K562 (cell line): ENCODE measurements around the gene SLC27A4. TPM values are rescaled to one million over a fixed set of nuclear protein-coding genes. Genes with fewer than 3 reads are reported as not detected.

ENCODE experiments used
- HMG20A ChIP-seq: fragments of 450-650 bp; formaldehyde crosslinking; conservative IDR thresholded peaks from 2 replicates; pipeline ENCODE4 v1.4.0; 2020; ENCODE audit warnings: mild to moderate bottlenecking, mixed read lengths
- KHSRP ChIP-seq: fragments of 450-650 bp; IDR thresholded peaks from 2 replicates; pipeline ENCODE4 v1.6.1; 2017
- KLF6 ChIP-seq: fragments of 250-450 bp; sonication (Bioruptor Pico); IDR thresholded peaks from 2 replicates; pipeline ENCODE4 v1.4.0; 2020; ENCODE audit warnings: mild to moderate bottlenecking, moderate library complexity, borderline replicate concordance
- MNT ChIP-seq, 2 experiments: fragments of 450-650 bp; conservative IDR thresholded peaks; 2 replicates each; pipeline ENCODE4 v1.6.1; 2017; ENCODE audit warnings: mild to moderate bottlenecking in 2 of 2, moderate library complexity in 2 of 2
- PHF8 ChIP-seq: fragments of 200-600 bp; sonication (generic); IDR thresholded peaks from 2 replicates; pipeline ENCODE4 v1.6.1; 2012; ENCODE audit warnings: mixed run types, mild to moderate bottlenecking, inconsistent platforms, low read length, moderate library complexity, borderline replicate concordance
- ZFP30 ChIP-seq: fragments of 250-450 bp; sonication (Bioruptor Pico); IDR thresholded peaks from 2 replicates; pipeline ENCODE4 v1.8.0; 2022; ENCODE audit warnings: moderate library complexity, mild to moderate bottlenecking, inconsistent platforms, borderline replicate concordance
- ZNF324 ChIP-seq: fragments of 250-450 bp; sonication (Bioruptor Pico); IDR thresholded peaks from 2 replicates; pipeline ENCODE4 v1.4.0; 2020; ENCODE audit warnings: mild to moderate bottlenecking
- polyA plus RNA-seq, 8 experiments: library from polyadenylated mRNA; depleted of rRNA in 4 of 8; stranded (reverse) in 5 of 8; unstranded in 3 of 8; fragments of >200 nt; fragmentation: Nextera tagmentation in 2 of 8; fragmentation: Illumina TruSeq in 1 of 8; extraction: Ambion mirVana in 2 of 8; extraction: Trizol in 1 of 8; gene quantifications; 2 replicates each; pipeline versions ENCODE4 v1.2.1 to v1.2.3, GENCODE V29; 2011 to 2014; ENCODE audit warnings: inconsistent platforms in 1 of 8, missing spikeins in 1 of 8
- total RNA-seq, 7 experiments: library from RNA; depleted of rRNA in 6 of 7; stranded (reverse); fragments of >200 nt in 6 of 7; fragmentation: Illumina TruSeq in 2 of 7; extraction: Trizol in 2 of 7; gene quantifications; 2 replicates each; pipeline versions ENCODE4 v1.2.1 to v1.2.3, GENCODE V29; 2011 to 2021; ENCODE audit warnings: low replicate concordance in 1 of 7
- TF ChIP-seq, protein P1 (sequence below), 2 experiments: fragments of 150-350 bp in 1 of 2; IDR thresholded peaks; 2 replicates each; pipeline ENCODE4 v1.6.1; 2012 to 2016; ENCODE audit warnings: low read depth in 2 of 2, low read length in 2 of 2, mild to moderate bottlenecking in 1 of 2, moderate library complexity in 1 of 2
- TF ChIP-seq, protein P2 (sequence below): fragments of 250-450 bp; sonication (Bioruptor Pico); IDR thresholded peaks from 2 replicates; pipeline ENCODE4 v1.4.0; 2020; ENCODE audit warnings: mild to moderate bottlenecking, moderate library complexity
- TF ChIP-seq, protein P3 (sequence below): fragments of 250-450 bp; sonication (Bioruptor Pico); IDR thresholded peaks from 2 replicates; pipeline ENCODE4 v1.4.0; 2020; ENCODE audit warnings: mild to moderate bottlenecking, moderate library complexity, borderline replicate concordance
- TF ChIP-seq, protein P4 (sequence below): fragments of 250-450 bp; sonication (Bioruptor Pico); IDR thresholded peaks from 2 replicates; pipeline ENCODE4 v1.9.0; 2021; ENCODE audit warnings: mild to moderate bottlenecking, inconsistent platforms

SLC27A4 gene
- total and polyA plus RNA-seq, 9 of the 15 experiments (the other 6 are each of a cell fraction or from before 2014, with no cell fraction given) = 0.25 to 35.7 (median 14.0) TPM

DNA sequence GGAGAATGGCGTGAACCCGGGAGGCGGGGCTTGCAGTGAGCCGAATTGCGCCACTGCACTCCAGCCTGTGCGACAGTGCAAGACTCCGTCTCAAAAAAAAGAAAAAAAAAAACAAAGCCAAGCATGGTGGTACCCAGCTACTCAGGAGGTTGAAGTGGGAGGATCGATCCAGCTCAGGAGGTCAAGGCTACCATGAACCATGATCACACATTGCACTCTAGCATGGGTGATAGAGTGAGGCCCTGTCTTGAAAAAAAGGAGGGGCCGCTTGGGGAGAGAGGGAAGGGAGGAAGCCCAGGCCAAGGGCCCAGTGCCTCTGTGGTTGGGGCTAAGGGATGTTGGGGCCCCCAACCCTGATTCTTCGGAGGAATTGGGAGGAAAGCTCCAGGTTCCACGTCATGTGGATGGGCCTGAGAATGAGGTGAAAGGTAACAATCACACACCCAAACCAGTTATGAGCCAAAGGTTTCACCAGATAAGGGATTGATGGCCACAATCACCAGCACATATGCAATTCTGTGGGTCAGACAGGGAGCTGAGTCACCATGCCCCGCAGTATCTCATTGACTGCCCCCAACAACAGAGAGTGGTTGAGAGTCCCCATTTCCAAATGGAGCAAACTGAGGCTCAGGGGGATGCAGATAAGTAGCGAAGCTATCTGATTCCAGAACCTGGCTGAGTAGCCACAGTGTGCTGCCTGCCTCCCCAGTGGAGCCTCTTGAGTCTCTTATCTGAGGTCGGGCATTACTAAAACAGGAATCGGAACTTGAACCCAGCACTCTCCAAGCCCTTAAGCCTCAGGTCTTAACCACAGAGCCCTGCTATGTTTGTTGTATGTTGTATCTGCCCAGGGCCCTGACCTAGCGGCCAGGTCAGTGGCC is 43.7 kb upstream of the SLC27A4 start (continued):
- TF ChIP-seq, protein P1, sequence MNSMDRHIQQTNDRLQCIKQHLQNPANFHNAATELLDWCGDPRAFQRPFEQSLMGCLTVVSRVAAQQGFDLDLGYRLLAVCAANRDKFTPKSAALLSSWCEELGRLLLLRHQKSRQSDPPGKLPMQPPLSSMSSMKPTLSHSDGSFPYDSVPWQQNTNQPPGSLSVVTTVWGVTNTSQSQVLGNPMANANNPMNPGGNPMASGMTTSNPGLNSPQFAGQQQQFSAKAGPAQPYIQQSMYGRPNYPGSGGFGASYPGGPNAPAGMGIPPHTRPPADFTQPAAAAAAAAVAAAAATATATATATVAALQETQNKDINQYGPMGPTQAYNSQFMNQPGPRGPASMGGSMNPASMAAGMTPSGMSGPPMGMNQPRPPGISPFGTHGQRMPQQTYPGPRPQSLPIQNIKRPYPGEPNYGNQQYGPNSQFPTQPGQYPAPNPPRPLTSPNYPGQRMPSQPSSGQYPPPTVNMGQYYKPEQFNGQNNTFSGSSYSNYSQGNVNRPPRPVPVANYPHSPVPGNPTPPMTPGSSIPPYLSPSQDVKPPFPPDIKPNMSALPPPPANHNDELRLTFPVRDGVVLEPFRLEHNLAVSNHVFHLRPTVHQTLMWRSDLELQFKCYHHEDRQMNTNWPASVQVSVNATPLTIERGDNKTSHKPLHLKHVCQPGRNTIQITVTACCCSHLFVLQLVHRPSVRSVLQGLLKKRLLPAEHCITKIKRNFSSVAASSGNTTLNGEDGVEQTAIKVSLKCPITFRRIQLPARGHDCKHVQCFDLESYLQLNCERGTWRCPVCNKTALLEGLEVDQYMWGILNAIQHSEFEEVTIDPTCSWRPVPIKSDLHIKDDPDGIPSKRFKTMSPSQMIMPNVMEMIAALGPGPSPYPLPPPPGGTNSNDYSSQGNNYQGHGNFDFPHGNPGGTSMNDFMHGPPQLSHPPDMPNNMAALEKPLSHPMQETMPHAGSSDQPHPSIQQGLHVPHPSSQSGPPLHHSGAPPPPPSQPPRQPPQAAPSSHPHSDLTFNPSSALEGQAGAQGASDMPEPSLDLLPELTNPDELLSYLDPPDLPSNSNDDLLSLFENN (IDR thresholded peaks at IDR 0.05; ENCODE audit: low read depth in 2 of 2, low read length in 2 of 2) = peak in 1 of 2 experiments; percentile 8; a peak in 1 of 4 replicates
- TF ChIP-seq KLF6 (CRISPR knock-in tag) (no peak), HMG20A (CRISPR knock-in tag) (no peak), ZNF324 (CRISPR knock-in tag) (no peak), ZFP30 (CRISPR knock-in tag) (no peak), PHF8 (peak; percentile 28; the same call in 1 of the 2 replicates), MNT (conservative IDR thresholded peaks at IDR 0.05) (no peak), KHSRP (no peak)
- TF ChIP-seq, protein P2, sequence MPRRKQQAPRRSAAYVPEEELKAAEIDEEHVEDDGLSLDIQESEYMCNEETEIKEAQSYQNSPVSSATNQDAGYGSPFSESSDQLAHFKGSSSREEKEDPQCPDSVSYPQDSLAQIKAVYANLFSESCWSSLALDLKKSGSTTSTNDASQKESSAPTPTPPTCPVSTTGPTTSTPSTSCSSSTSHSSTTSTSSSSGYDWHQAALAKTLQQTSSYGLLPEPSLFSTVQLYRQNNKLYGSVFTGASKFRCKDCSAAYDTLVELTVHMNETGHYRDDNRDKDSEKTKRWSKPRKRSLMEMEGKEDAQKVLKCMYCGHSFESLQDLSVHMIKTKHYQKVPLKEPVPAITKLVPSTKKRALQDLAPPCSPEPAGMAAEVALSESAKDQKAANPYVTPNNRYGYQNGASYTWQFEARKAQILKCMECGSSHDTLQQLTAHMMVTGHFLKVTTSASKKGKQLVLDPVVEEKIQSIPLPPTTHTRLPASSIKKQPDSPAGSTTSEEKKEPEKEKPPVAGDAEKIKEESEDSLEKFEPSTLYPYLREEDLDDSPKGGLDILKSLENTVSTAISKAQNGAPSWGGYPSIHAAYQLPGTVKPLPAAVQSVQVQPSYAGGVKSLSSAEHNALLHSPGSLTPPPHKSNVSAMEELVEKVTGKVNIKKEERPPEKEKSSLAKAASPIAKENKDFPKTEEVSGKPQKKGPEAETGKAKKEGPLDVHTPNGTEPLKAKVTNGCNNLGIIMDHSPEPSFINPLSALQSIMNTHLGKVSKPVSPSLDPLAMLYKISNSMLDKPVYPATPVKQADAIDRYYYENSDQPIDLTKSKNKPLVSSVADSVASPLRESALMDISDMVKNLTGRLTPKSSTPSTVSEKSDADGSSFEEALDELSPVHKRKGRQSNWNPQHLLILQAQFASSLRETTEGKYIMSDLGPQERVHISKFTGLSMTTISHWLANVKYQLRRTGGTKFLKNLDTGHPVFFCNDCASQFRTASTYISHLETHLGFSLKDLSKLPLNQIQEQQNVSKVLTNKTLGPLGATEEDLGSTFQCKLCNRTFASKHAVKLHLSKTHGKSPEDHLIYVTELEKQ = no peak
- TF ChIP-seq, protein P3, sequence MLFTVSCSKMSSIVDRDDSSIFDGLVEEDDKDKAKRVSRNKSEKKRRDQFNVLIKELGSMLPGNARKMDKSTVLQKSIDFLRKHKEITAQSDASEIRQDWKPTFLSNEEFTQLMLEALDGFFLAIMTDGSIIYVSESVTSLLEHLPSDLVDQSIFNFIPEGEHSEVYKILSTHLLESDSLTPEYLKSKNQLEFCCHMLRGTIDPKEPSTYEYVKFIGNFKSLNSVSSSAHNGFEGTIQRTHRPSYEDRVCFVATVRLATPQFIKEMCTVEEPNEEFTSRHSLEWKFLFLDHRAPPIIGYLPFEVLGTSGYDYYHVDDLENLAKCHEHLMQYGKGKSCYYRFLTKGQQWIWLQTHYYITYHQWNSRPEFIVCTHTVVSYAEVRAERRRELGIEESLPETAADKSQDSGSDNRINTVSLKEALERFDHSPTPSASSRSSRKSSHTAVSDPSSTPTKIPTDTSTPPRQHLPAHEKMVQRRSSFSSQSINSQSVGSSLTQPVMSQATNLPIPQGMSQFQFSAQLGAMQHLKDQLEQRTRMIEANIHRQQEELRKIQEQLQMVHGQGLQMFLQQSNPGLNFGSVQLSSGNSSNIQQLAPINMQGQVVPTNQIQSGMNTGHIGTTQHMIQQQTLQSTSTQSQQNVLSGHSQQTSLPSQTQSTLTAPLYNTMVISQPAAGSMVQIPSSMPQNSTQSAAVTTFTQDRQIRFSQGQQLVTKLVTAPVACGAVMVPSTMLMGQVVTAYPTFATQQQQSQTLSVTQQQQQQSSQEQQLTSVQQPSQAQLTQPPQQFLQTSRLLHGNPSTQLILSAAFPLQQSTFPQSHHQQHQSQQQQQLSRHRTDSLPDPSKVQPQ (CRISPR knock-in tag) = 0 out of 2 replicates have a peak, but pooled peaks have one; percentile 67
- TF ChIP-seq, protein P4, sequence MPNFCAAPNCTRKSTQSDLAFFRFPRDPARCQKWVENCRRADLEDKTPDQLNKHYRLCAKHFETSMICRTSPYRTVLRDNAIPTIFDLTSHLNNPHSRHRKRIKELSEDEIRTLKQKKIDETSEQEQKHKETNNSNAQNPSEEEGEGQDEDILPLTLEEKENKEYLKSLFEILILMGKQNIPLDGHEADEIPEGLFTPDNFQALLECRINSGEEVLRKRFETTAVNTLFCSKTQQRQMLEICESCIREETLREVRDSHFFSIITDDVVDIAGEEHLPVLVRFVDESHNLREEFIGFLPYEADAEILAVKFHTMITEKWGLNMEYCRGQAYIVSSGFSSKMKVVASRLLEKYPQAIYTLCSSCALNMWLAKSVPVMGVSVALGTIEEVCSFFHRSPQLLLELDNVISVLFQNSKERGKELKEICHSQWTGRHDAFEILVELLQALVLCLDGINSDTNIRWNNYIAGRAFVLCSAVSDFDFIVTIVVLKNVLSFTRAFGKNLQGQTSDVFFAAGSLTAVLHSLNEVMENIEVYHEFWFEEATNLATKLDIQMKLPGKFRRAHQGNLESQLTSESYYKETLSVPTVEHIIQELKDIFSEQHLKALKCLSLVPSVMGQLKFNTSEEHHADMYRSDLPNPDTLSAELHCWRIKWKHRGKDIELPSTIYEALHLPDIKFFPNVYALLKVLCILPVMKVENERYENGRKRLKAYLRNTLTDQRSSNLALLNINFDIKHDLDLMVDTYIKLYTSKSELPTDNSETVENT (CRISPR knock-in tag) = 0 out of 2 replicates have a peak, but pooled peaks have one; percentile 3
